Measurements from ENCODE around the gene SLC38A10. TPM values are rescaled to one million over a fixed set of nuclear protein-coding genes. Genes with fewer than 3 reads are reported as not detected.

Gene SLC38A10
- total and polyA plus RNA-seq, 4 donors = 22.3 to 118 (median 70.8) TPM

DNA sequence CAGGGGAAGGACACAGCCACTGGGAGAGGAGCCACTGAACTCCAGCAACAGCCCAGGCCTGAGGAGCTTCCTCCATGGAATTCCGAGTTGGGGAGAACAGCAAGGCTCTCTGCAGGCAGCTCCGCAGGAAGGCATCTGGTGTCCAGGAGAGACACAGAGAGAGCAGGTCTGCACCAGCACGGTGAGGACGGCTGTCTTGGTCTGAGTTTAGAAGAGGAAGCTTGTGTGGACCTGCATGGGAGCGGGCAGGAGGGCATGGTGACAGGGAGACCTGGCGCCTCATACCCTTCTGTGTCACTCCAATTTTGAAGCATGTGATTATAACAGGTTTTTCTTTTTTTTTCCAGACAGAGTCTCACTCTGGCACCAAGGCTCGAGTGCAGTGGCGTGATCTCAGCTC is 6.4 kb downstream of the SLC38A10 start:
- DNase-seq (no peak), ATAC-seq (ENCODE audit: low FRiP score) (no peak)
- Histone ChIP-seq H3K9me3 (ENCODE audit: control insufficient read depth, low read length) (no peaks in the 10 kb centered on the region), H3K4me1 (ENCODE audit: control insufficient read depth in 1 of 2, insufficient read depth in 2 of 2, low read length in 2 of 2) (no peaks in the 10 kb centered on the region), H3K27ac (ENCODE audit: low read depth in 1 of 2, low read length in 2 of 2) (no peak overlapping the region), H3K27me3 (ENCODE audit: control insufficient read depth in 1 of 2, insufficient read depth in 2 of 2, low read length in 1 of 2) (no peaks in the 10 kb centered on the region), H3K4me3 (ENCODE audit: low read length in 2 of 2) (no peak overlapping the region), H3K36me3 (ENCODE audit: control insufficient read depth in 1 of 2, insufficient read depth in 2 of 2, low read length in 1 of 2) (peaks cover 0 to 1% of the 10 kb centered on the region in 2 donors)
- 91% methylated on average over 8 of the region's 8 CpGs for WGBS, 2 donors
- intact Hi-C loops (cut with DNase I) = no loop called here

DNA sequence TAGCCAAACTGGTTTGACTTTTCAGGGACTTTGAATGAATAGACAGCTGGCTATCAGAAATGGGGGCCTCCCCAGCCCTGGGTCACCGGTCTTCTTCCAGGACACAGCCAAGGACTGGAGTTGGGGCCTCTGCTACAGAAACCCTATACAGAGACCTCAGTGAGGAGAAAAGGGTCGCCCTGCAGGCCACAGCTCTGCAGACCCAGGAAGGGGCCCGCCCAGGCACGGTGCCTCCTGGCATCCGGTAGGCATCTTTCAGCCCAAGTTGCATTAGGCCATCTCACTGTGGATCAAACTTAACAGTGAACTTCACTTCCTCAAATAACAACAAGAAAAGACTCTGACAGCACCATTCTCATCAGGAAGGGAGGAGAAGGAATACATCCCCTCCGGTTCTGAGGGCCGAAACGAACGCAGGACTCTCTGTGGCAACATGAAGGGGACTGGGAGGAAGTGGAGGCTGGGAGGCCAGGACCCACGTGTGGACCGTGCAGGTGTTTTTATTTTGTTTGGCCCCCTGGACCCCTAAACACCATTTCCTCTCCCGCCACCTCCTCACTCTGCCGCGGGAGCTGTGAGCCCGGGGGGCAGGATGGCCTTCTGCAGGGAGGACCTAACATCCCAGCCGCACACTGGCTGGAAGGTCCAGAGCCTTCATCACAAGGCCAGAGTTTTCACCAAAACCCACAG is 7.2 kb downstream of the SLC38A10 start:
- Histone ChIP-seq H3K36me3 (ENCODE audit: control insufficient read depth in 1 of 2, insufficient read depth in 2 of 2, low read length in 1 of 2) (peaks cover 0 to 1% of the 10 kb centered on the region in 2 donors), H3K9me3 (ENCODE audit: control insufficient read depth, low read length) (no peaks in the 10 kb centered on the region), H3K4me3 (ENCODE audit: low read length in 2 of 2) (no peak overlapping the region), H3K27ac (ENCODE audit: low read depth in 1 of 2, low read length in 2 of 2) (no peak overlapping the region), H3K4me1 (ENCODE audit: control insufficient read depth in 1 of 2, insufficient read depth in 2 of 2, low read length in 2 of 2) (no peaks in the 10 kb centered on the region), H3K27me3 (ENCODE audit: control insufficient read depth in 1 of 2, insufficient read depth in 2 of 2, low read length in 1 of 2) (no peaks in the 10 kb centered on the region)
- no peak for ATAC-seq (ENCODE audit: low FRiP score)
- intact Hi-C loops (cut with DNase I) = no loop called here
- 88 to 89% methylated on average over 13 to 16 of the region's 16 CpGs for WGBS, 2 donors
- no peak for DNase-seq

DNA sequence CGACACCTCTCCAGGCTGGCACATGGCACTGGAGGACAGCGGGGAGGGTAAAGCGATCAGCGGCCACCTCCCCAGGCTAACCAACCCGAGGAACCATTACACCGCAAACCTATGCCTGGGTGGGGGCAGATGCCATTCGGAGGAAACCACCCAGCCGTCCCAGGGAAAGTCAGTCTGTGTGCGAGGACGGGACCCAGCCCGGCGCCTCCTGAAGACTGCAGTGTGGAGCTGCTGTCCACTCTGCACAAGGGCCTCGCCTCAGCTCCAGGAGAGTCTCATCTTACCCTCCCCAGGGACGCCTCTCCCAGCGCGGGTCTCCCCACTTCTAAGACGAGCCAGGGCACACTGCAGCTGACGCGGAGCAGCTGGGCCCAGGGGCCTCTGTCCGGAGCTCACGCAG is 8.0 kb downstream of the SLC38A10 start:
- Histone ChIP-seq H3K27ac (ENCODE audit: low read depth in 1 of 2, low read length in 2 of 2) (no peak overlapping the region), H3K9me3 (ENCODE audit: control insufficient read depth, low read length) (no peaks in the 10 kb centered on the region), H3K4me3 (ENCODE audit: low read length in 2 of 2) (no peak overlapping the region), H3K27me3 (ENCODE audit: control insufficient read depth in 1 of 2, insufficient read depth in 2 of 2, low read length in 1 of 2) (no peaks in the 10 kb centered on the region), H3K4me1 (ENCODE audit: control insufficient read depth in 1 of 2, insufficient read depth in 2 of 2, low read length in 2 of 2) (no peaks in the 10 kb centered on the region), H3K36me3 (ENCODE audit: control insufficient read depth in 1 of 2, insufficient read depth in 2 of 2, low read length in 1 of 2) (peaks cover 0 to 1% of the 10 kb centered on the region in 2 donors)
- intact Hi-C loops (cut with DNase I) = no loop called here
- ATAC-seq (ENCODE audit: low FRiP score) (no peak), DNase-seq (no peak)
- WGBS, 2 donors = 92 to 95% methylated on average over 21 of the region's 21 CpGs

DNA sequence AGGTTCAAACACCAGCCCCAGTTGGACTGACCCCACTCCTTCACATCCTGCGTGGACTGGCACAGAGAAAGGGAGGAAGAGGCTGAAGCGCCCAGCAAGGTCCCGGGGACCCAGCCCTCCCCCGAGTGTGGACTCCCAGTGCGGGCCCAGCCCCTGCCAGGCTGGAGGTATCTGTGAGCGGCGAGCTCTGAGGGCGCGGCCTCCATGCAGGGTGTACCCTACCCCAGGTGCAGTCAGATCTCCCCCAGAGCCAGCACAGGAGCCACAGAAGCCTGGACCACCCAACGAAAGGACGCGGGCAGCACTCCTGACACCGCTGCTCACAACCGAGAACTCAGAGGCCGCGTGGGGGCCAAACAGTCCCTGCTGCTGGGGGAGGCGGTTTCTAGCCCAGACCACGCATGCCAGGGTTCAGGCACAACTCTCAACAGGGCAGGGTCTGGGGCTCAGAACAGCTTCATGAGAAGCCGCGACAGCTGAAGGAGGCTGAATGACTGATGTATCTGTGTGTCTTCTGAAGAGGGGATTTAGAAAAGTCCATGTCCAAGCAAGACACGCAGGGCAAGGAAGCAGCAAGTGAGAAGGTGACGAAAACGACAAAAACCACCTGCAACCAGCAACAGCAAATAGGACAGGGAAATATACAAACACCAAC is 8.5 kb downstream of the SLC38A10 start:
- ATAC-seq (ENCODE audit: low FRiP score) (no peak), DNase-seq (no peak)
- Histone ChIP-seq H3K36me3 (ENCODE audit: control insufficient read depth in 1 of 2, insufficient read depth in 2 of 2, low read length in 1 of 2) (peaks cover 0 to 1% of the 10 kb centered on the region in 2 donors), H3K27me3 (ENCODE audit: control insufficient read depth in 1 of 2, insufficient read depth in 2 of 2, low read length in 1 of 2) (no peaks in the 10 kb centered on the region), H3K27ac (ENCODE audit: low read depth in 1 of 2, low read length in 2 of 2) (no peak overlapping the region), H3K9me3 (ENCODE audit: control insufficient read depth, low read length) (no peaks in the 10 kb centered on the region), H3K4me3 (ENCODE audit: low read length in 2 of 2) (no peak overlapping the region), H3K4me1 (ENCODE audit: control insufficient read depth in 1 of 2, insufficient read depth in 2 of 2, low read length in 2 of 2) (no peaks in the 10 kb centered on the region)
- 93 to 96% methylated on average over 23 of the region's 23 CpGs for WGBS, 2 donors
- intact Hi-C loops (cut with DNase I) = no loop called here

DNA sequence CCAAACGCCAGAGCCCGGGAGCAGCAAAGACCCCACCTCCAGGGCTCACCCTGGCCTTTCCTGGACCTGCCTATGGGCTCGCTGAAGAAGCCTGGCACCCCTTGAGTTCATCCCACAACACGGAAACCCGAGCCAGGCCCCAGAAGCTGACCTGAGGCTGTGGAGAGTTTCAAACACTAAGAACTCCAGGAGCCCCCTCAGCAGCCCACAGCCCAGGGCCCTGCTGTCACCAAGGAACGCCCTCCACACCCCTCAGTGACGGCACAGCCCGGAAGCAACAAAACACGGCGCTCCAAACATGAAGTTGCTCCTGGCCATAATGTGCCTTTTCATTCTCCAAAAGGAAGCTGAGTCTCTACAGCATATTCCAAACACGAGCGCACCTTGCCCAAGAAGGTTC is 9.2 kb downstream of the SLC38A10 start:
- peak; percentile 15 for ATAC-seq (ENCODE audit: low FRiP score)
- DNase-seq = no peak
- Histone ChIP-seq H3K4me3 (ENCODE audit: low read length in 2 of 2) (no peak overlapping the region), H3K27me3 (ENCODE audit: control insufficient read depth in 1 of 2, insufficient read depth in 2 of 2, low read length in 1 of 2) (no peaks in the 10 kb centered on the region), H3K36me3 (ENCODE audit: control insufficient read depth in 1 of 2, insufficient read depth in 2 of 2, low read length in 1 of 2) (peaks cover 0 to 1% of the 10 kb centered on the region in 2 donors), H3K27ac (ENCODE audit: low read depth in 1 of 2, low read length in 2 of 2) (no peak overlapping the region), H3K9me3 (ENCODE audit: control insufficient read depth, low read length) (no peaks in the 10 kb centered on the region), H3K4me1 (ENCODE audit: control insufficient read depth in 1 of 2, insufficient read depth in 2 of 2, low read length in 2 of 2) (no peaks in the 10 kb centered on the region)
- WGBS, 2 donors = 75 to 85% methylated on average over 12 of the region's 12 CpGs
- intact Hi-C loops (cut with DNase I) = no loop called here

DNA sequence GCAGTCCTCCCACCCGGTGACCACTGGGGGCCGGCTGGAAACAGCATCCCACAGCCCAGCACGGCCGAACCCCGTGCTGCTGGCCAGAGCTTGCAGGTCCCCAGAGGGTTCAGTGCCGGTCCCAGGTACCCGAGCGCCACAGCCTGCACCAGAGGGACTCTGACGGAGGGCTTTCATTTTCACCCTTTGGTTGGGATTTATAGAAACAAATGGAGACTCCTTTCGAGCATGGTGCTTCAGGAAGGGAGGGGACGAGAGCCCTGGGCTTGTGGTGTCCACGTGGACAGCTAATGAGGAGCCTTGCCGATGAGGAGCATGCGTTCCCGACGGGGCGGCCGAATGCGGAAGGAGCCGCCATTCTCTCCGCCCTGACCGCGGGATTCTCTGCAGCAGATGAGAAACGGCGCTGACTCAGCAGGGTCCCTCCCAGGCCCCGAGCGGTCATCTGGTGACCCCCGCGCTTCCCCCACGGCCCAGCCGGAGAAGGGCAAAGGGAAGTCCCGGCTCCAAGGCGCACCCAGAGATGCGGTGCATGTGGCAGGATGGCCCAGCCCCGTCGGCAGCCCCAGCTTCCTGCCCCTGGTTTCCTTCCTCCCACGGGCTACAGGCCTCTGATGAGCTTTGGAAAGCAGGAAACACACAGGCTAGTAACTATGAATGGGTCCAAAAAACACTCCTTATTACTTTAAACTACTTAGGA is 9.8 kb downstream of the SLC38A10 start:
- Histone ChIP-seq H3K9me3 (ENCODE audit: control insufficient read depth, low read length) (no peaks in the 10 kb centered on the region), H3K27ac (ENCODE audit: low read depth in 1 of 2, low read length in 2 of 2) (no peak overlapping the region), H3K4me3 (ENCODE audit: low read length in 2 of 2) (no peak overlapping the region), H3K4me1 (ENCODE audit: control insufficient read depth in 1 of 2, insufficient read depth in 2 of 2, low read length in 2 of 2) (no peaks in the 10 kb centered on the region), H3K36me3 (ENCODE audit: control insufficient read depth in 1 of 2, insufficient read depth in 2 of 2, low read length in 1 of 2) (peaks cover 0 to 1% of the 10 kb centered on the region in 2 donors), H3K27me3 (ENCODE audit: control insufficient read depth in 1 of 2, insufficient read depth in 2 of 2, low read length in 1 of 2) (no peaks in the 10 kb centered on the region)
- intact Hi-C loops (cut with DNase I) = no loop called here
- whole genome bisulfite sequencing, 2 donors = 41 to 55% methylated on average over 37 of the region's 37 CpGs
- peak; percentile 78 for ATAC-seq (ENCODE audit: low FRiP score)
- peak; percentile 91 to 94 for DNase-seq

DNA sequence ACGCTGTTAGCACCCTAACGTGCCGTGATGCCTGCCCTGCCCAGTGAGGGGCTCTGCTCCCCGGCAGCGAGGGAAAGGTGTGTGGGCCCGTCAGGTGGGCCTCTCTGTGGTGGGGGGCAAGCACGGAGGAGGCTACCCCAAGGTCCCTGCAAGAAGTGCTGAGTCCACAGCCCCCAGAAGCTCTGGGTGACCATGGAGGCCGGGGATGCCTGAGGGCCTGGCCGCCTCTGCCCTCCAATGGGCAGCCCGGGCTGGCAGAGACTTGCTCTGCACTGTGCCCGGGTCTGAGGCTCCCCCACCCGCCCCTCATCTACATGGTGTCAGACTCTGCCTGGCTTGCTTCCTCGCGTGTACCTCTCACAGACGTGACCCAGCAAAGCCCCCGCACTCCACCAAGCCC is 12.2 kb downstream of the SLC38A10 start:
- Histone ChIP-seq H3K4me1 (ENCODE audit: control insufficient read depth in 1 of 2, insufficient read depth in 2 of 2, low read length in 2 of 2) (no peaks in the 10 kb centered on the region), H3K36me3 (ENCODE audit: control insufficient read depth in 1 of 2, insufficient read depth in 2 of 2, low read length in 1 of 2) (peaks cover 0 to 2% of the 10 kb centered on the region in 2 donors), H3K9me3 (ENCODE audit: control insufficient read depth, low read length) (no peaks in the 10 kb centered on the region), H3K4me3 (ENCODE audit: low read length in 2 of 2) (no peak overlapping the region), H3K27ac (ENCODE audit: low read depth in 1 of 2, low read length in 2 of 2) (no peak overlapping the region), H3K27me3 (ENCODE audit: control insufficient read depth in 1 of 2, insufficient read depth in 2 of 2, low read length in 1 of 2) (no peaks in the 10 kb centered on the region)
- intact Hi-C loops (cut with DNase I) = no loop called here
- DNase-seq = no peak
- ATAC-seq (ENCODE audit: low FRiP score) = no peak
- WGBS, 2 donors = 94% methylated on average over 16 of the region's 16 CpGs

DNA sequence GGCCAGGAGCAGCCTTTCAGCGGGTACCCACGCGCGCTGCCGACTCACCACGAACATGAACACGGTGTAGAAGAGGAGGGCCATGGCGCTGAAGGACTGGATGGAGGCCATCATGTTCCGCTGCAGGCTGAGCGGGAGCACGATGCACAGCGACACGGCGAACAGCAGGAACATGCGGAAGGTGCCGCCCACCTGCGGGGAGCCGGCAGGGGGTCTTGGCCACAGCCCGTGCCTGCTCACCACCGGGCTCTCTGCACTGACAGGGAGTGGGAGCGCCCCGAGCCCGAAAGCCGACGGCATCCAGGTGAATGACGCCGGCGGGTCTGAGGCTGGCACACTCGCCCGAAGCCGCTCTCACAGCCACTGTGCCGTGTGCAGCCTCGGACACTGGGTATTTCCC is 13.0 kb downstream of the SLC38A10 start:
- Histone ChIP-seq H3K9me3 (ENCODE audit: control insufficient read depth, low read length) (no peaks in the 10 kb centered on the region), H3K27ac (ENCODE audit: low read depth in 1 of 2, low read length in 2 of 2) (no peak overlapping the region), H3K4me3 (ENCODE audit: low read length in 2 of 2) (no peak overlapping the region), H3K27me3 (ENCODE audit: control insufficient read depth in 1 of 2, insufficient read depth in 2 of 2, low read length in 1 of 2) (no peaks in the 10 kb centered on the region), H3K36me3 (ENCODE audit: control insufficient read depth in 1 of 2, insufficient read depth in 2 of 2, low read length in 1 of 2) (peaks cover 0 to 2% of the 10 kb centered on the region in 2 donors), H3K4me1 (ENCODE audit: control insufficient read depth in 1 of 2, insufficient read depth in 2 of 2, low read length in 2 of 2) (no peaks in the 10 kb centered on the region)
- DNase-seq (no peak), ATAC-seq (ENCODE audit: low FRiP score) (no peak)
- intact Hi-C loops (cut with DNase I) = no loop called here
- WGBS, 2 donors = 95% methylated on average over 27 to 33 of the region's 33 CpGs
